WTC11 (cell line): ENCODE results near the gene PCDHA3. TPM values are rescaled to one million over a fixed set of nuclear protein-coding genes. Genes with fewer than 3 reads are reported as not detected.
"Not testable (repeated sequence)": the region's sequence is repeated elsewhere in the genome, so short reads cannot be mapped to it uniquely, and the experiment has no call there.

Source experiments
- ATAC-seq: fragments of 200-7000 bp; cut with Tn5 transposase; 2 replicates; pipeline ENCODE4 v1.10.0; 2021; ENCODE audit warnings: mild to moderate bottlenecking, moderate library complexity
- CTCF ChIA-PET: fragments of 300-600 bp; sonication (Branson Sonifier 250); formaldehyde crosslinking; loops from one replicate; lab custom pipeline; 2021; ENCODE audit warnings: antibody characterized with exemption; lab: Charles Lee
- POLR2A ChIA-PET: fragments of 350-600 bp; sonication (Branson Sonifier 250); formaldehyde crosslinking; loops from one replicate; lab custom pipeline; 2021; ENCODE audit warnings: antibody characterized with exemption; lab: Charles Lee
- DNase-seq: peaks from one replicate; pipeline ENCODE4 v3.0.0; 2021; ENCODE audit warnings: low spot score
- H3K27ac Mint-ChIP-seq: 2 replicates; pipeline ENCODE4 v1.8.0; 2021; ENCODE audit warnings: mixed read lengths
- H3K27me3 Mint-ChIP-seq: 2 replicates; pipeline ENCODE4 v1.8.0; 2021; ENCODE audit warnings: low read depth, mild to moderate bottlenecking, moderate library complexity, mixed read lengths
- H3K36me3 Mint-ChIP-seq: 2 replicates; pipeline ENCODE4 v1.8.0; 2021; ENCODE audit warnings: mixed read lengths
- H3K4me1 Mint-ChIP-seq: 2 replicates; pipeline ENCODE4 v1.8.0; 2022; ENCODE audit warnings: mixed read lengths
- H3K4me3 Mint-ChIP-seq: 2 replicates; pipeline ENCODE4 v1.8.0; 2021; ENCODE audit warnings: mild to moderate bottlenecking, moderate library complexity, mixed read lengths
- H3K9me3 Mint-ChIP-seq: 2 replicates; pipeline ENCODE4 v1.8.0; 2021; ENCODE audit warnings: mixed read lengths
- ESRRA ChIP-seq: sonication (generic); formaldehyde crosslinking; IDR thresholded peaks from 2 replicates; pipeline ENCODE4 v1.8.1; 2022; ENCODE audit warnings: mild to moderate bottlenecking, missing genetic modification reagents, borderline replicate concordance
- ETV6 ChIP-seq: sonication (generic); formaldehyde crosslinking; IDR thresholded peaks from 2 replicates; pipeline ENCODE4 v1.8.1; 2022; ENCODE audit warnings: mild to moderate bottlenecking, missing genetic modification reagents
- FOXJ3 ChIP-seq: sonication (generic); formaldehyde crosslinking; IDR thresholded peaks from 2 replicates; pipeline ENCODE4 v1.9.0; 2021; ENCODE audit warnings: missing genetic modification reagents, mild to moderate bottlenecking, borderline replicate concordance
- FOXP1 ChIP-seq: sonication (generic); formaldehyde crosslinking; IDR thresholded peaks from 2 replicates; pipeline ENCODE4 v1.8.0; 2022; ENCODE audit warnings: missing genetic modification reagents, mild to moderate bottlenecking, moderate library complexity, borderline replicate concordance
- ZNF671 ChIP-seq: fragments of 250-450 bp; sonication (Bioruptor Pico); IDR thresholded peaks from 2 replicates; pipeline ENCODE4 v1.8.0; 2021; ENCODE audit warnings: mild to moderate bottlenecking
- total RNA-seq: library from RNA; stranded (reverse); gene quantifications from 3 replicates; pipeline ENCODE4 v1.2.3, GENCODE V29; 2021
- TF ChIP-seq, protein P1 (sequence below): sonication (generic); formaldehyde crosslinking; IDR thresholded peaks from 2 replicates; pipeline ENCODE4 v1.8.0; 2022; ENCODE audit warnings: mild to moderate bottlenecking, missing genetic modification reagents
- TF ChIP-seq, protein P2 (sequence below): fragments of 250-450 bp; sonication (Bioruptor Pico); IDR thresholded peaks from 2 replicates; pipeline ENCODE4 v1.9.0; 2021; ENCODE audit warnings: mild to moderate bottlenecking
- TF ChIP-seq, protein P3 (sequence below): sonication (generic); formaldehyde crosslinking; IDR thresholded peaks from 2 replicates; pipeline ENCODE4 v1.8.1; 2022; ENCODE audit warnings: missing genetic modification reagents, borderline replicate concordance
- TF ChIP-seq, protein P4 (sequence below): sonication (generic); formaldehyde crosslinking; IDR thresholded peaks from 2 replicates; pipeline ENCODE4 v1.8.0; 2023; ENCODE audit warnings: missing genetic modification reagents, mild to moderate bottlenecking, borderline replicate concordance

The PCDHA3 gene
- total RNA-seq, 1 experiment from 2014 or later, result 3.4 TPM

DNA sequence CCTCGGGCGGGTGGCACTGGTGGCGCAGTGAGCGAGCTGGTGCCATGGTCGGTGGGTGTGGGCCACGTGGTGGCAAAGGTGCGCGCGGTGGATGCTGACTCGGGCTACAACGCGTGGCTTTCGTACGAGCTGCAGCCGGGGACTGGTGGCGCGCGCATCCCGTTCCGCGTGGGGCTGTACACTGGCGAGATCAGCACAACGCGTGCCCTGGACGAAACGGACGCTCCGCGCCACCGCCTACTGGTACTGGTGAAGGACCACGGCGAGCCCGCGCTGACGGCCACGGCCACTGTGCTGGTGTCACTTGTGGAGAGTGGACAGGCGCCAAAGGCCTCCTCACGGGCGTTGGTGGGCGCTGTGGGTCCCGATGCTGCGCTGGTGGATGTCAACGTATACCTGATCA is 8.0 kb downstream of the PCDHA3 start:
- Mint-ChIP-seq H3K27me3 (no peaks in the 10 kb centered on the region), H3K36me3 (peaks cover 2% of the 10 kb centered on the region; the same call in 1 of the 2 replicates), H3K9me3 (no peaks in the 10 kb centered on the region), H3K4me3 (peak overlapping the region; percentile 16; the same call in 1 of the 2 replicates), H3K27ac (no peak overlapping the region), H3K4me1 (peaks cover 7% of the 10 kb centered on the region)
- no peak for DNase-seq
- ChIA-PET CTCF (interaction anchor here (0.7 to 5.4 kb wide), 7 partner anchors 12 to 231 kb away, joined by 3 to 52 read pairs (median 3); partner anchors contain the start of genes PCDHA1, PCDHA10, PCDHA5 and PCDHA7), POLR2A (no interaction called here)
- ATAC-seq, result no peak
- TF ChIP-seq ESRRA (no peak), FOXP1 (CRISPR knock-in tag) (0 out of 2 replicates have a peak, but pooled peaks have one; percentile 30), FOXJ3 (no peak)
- TF ChIP-seq, protein P1, sequence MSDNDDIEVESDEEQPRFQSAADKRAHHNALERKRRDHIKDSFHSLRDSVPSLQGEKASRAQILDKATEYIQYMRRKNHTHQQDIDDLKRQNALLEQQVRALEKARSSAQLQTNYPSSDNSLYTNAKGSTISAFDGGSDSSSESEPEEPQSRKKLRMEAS (CRISPR knock-in tag), result no peak
- TF ChIP-seq, protein P2, sequence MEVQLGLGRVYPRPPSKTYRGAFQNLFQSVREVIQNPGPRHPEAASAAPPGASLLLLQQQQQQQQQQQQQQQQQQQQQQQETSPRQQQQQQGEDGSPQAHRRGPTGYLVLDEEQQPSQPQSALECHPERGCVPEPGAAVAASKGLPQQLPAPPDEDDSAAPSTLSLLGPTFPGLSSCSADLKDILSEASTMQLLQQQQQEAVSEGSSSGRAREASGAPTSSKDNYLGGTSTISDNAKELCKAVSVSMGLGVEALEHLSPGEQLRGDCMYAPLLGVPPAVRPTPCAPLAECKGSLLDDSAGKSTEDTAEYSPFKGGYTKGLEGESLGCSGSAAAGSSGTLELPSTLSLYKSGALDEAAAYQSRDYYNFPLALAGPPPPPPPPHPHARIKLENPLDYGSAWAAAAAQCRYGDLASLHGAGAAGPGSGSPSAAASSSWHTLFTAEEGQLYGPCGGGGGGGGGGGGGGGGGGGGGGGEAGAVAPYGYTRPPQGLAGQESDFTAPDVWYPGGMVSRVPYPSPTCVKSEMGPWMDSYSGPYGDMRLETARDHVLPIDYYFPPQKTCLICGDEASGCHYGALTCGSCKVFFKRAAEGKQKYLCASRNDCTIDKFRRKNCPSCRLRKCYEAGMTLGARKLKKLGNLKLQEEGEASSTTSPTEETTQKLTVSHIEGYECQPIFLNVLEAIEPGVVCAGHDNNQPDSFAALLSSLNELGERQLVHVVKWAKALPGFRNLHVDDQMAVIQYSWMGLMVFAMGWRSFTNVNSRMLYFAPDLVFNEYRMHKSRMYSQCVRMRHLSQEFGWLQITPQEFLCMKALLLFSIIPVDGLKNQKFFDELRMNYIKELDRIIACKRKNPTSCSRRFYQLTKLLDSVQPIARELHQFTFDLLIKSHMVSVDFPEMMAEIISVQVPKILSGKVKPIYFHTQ (CRISPR knock-in tag), result no peak

DNA sequence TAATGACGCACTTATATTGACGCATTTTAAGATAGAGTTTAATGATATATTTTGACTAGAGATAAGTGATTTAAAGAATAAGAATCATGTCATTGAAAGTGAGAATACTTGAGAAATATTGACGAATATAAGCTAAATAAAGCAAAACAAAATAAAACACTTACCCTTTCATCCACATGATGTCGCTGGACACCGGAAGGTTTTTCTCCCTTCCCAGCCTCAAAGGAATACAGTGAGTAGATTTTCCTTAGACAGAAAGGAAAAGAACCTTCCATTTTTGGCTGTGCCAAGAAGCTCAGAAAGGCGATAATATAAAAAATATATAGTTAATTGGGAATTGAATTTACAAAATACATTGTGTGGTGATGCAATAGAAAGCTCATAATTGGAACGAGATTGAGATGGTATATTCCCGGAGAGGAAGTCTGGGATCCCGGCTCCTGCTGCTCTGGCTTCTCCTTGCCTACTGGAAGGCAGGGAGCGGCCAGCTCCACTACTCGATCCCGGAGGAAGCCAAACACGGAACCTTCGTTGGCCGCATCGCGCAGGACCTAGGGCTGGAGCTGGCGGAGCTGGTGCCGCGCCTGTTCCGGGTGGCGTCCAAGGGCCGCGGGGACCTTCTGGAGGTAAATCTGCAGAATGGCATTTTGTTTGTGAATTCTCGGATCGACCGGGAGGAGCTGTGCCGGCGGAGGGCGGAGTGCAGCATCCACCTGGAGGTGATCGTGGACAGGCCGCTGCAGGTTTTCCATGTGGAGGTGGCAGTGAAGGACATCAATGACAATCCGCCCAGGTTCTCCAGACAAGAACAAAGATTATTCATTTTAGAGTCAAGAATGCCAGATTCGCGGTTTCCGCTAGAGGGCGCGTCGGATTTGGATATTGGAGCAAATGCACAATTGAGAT is 20.8 kb downstream of the PCDHA3 start, which contains the start of gene PCDHA5:
TSS of gene PCDHA5 (plus strand) at position 239 of the 906 bp plus-strand sequence.
- POLR2A ChIA-PET, result no interaction called here
- CTCF ChIA-PET, result interaction anchor here (0.8 to 7.4 kb wide), 10 partner anchors 12 to 230 kb away, joined by 3 to 61 read pairs (median 4); partner anchors contain the start of genes PCDHA1, PCDHA10, PCDHA4 and PCDHA8
- DNase-seq (no peak), ATAC-seq (no peak)
- Mint-ChIP-seq H3K27ac (no peak within 1 kb of the TSS), H3K9me3 (no peaks in the 10 kb centered on the region), H3K36me3 (no peaks in the 10 kb centered on the region), H3K4me3 (peak within 1 kb of the TSS; percentile 30; the same call in 1 of the 2 replicates), H3K27me3 (no peaks in the 10 kb centered on the region), H3K4me1 (no peaks in the 10 kb centered on the region)
- TF ChIP-seq, protein P2 (CRISPR knock-in tag), result no peak
- TF ChIP-seq ETV6 (CRISPR knock-in tag), result no peak
- TF ChIP-seq, protein P3, sequence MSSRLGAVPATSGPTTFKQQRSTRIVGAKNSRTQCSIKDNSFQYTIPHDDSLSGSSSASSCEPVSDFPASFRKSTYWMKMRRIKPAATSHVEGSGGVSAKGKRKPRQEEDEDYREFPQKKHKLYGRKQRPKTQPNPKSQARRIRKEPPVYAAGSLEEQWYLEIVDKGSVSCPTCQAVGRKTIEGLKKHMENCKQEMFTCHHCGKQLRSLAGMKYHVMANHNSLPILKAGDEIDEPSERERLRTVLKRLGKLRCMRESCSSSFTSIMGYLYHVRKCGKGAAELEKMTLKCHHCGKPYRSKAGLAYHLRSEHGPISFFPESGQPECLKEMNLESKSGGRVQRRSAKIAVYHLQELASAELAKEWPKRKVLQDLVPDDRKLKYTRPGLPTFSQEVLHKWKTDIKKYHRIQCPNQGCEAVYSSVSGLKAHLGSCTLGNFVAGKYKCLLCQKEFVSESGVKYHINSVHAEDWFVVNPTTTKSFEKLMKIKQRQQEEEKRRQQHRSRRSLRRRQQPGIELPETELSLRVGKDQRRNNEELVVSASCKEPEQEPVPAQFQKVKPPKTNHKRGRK (CRISPR knock-in tag), result no peak

DNA sequence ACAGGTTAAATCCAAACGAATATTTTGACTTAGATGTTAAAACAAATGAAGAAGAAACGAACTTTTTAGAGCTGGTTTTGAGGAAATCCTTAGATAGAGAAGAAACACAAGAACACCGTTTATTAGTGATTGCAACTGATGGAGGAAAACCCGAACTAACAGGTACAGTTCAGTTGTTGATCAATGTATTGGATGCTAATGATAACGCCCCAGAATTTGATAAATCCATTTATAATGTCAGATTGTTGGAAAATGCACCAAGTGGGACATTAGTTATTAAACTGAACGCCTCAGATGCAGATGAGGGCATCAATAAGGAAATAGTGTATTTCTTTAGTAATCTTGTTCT is 21.4 kb downstream of the PCDHA3 start:
- Mint-ChIP-seq H3K4me1 (no peaks in the 10 kb centered on the region), H3K27ac (no peak overlapping the region), H3K27me3 (no peaks in the 10 kb centered on the region), H3K36me3 (no peaks in the 10 kb centered on the region), H3K9me3 (no peaks in the 10 kb centered on the region), H3K4me3 (no peak overlapping the region)
- no peak for ATAC-seq
- TF ChIP-seq, protein P4, sequence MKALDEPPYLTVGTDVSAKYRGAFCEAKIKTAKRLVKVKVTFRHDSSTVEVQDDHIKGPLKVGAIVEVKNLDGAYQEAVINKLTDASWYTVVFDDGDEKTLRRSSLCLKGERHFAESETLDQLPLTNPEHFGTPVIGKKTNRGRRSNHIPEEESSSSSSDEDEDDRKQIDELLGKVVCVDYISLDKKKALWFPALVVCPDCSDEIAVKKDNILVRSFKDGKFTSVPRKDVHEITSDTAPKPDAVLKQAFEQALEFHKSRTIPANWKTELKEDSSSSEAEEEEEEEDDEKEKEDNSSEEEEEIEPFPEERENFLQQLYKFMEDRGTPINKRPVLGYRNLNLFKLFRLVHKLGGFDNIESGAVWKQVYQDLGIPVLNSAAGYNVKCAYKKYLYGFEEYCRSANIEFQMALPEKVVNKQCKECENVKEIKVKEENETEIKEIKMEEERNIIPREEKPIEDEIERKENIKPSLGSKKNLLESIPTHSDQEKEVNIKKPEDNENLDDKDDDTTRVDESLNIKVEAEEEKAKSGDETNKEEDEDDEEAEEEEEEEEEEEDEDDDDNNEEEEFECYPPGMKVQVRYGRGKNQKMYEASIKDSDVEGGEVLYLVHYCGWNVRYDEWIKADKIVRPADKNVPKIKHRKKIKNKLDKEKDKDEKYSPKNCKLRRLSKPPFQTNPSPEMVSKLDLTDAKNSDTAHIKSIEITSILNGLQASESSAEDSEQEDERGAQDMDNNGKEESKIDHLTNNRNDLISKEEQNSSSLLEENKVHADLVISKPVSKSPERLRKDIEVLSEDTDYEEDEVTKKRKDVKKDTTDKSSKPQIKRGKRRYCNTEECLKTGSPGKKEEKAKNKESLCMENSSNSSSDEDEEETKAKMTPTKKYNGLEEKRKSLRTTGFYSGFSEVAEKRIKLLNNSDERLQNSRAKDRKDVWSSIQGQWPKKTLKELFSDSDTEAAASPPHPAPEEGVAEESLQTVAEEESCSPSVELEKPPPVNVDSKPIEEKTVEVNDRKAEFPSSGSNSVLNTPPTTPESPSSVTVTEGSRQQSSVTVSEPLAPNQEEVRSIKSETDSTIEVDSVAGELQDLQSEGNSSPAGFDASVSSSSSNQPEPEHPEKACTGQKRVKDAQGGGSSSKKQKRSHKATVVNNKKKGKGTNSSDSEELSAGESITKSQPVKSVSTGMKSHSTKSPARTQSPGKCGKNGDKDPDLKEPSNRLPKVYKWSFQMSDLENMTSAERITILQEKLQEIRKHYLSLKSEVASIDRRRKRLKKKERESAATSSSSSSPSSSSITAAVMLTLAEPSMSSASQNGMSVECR (CRISPR knock-in tag), result no peak
- TF ChIP-seq ZNF671, result no peak
- DNase-seq, result no peak
- ChIA-PET CTCF (interaction anchor here (0.8 to 7.4 kb wide), 6 partner anchors 16 to 33 kb away, joined by 3 to 61 read pairs (median 5); partner anchors contain the start of genes PCDHA10, PCDHA4 and PCDHA8), POLR2A (no interaction called here)

DNA sequence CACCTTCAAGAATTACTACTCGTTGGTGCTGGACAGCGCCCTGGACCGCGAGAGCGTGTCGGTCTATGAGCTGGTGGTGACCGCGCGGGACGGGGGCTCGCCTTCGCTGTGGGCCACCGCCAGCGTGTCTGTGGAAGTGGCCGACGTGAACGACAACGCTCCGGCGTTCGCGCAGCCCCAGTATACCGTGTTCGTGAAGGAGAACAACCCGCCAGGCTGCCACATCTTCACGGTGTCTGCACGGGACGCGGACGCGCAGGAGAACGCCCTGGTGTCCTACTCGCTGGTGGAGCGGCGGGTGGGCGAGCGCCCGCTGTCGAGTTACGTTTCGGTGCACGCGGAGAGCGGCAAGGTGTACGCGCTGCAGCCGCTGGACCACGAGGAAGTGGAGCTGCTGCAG is 22.1 kb downstream of the PCDHA3 start:
- H3K4me1 Mint-ChIP-seq, ATAC-seq, H3K27me3 Mint-ChIP-seq, H3K9me3 Mint-ChIP-seq, POLR2A ChIA-PET, H3K36me3 Mint-ChIP-seq, DNase-seq, H3K4me3 Mint-ChIP-seq, H3K27ac Mint-ChIP-seq: not testable (repeated sequence)
- CTCF ChIA-PET, result interaction anchor here (1.6 to 7.4 kb wide), 2 partner anchors 11 to 17 kb away, joined by 4 to 61 read pairs; partner anchors contain the start of genes PCDHA4 and PCDHA7
